Loucy (cell line): Measurements from ENCODE around the gene RHOD.

Source experiments
- H2AFZ ChIP-seq: fragments of 200-600 bp; sonication (generic); 2 replicates; pipeline ENCODE4 v1.6.0; 2016; ENCODE audit warnings: antibody characterized with exemption, mild to moderate bottlenecking, low read length, moderate library complexity
- H3F3A ChIP-seq: fragments of 200-600 bp; 2 replicates; pipeline ENCODE4 v1.6.0; 2016; ENCODE audit warnings: antibody characterized with exemption, low read depth, mild to moderate bottlenecking
- H3K27me3 ChIP-seq: fragments of 200-600 bp; sonication (generic); 2 replicates; pipeline ENCODE4 v1.6.1; 2014; ENCODE audit warnings: low read length, mild to moderate bottlenecking; ENCODE audit not compliant: insufficient read depth, poor library complexity, severe bottlenecking
- H3K36me3 ChIP-seq: fragments of 200-600 bp; sonication (generic); 2 replicates; pipeline ENCODE4 v1.6.1; 2016; ENCODE audit warnings: low read length; ENCODE audit not compliant: insufficient read depth
- H3K4me1 ChIP-seq: fragments of 200-600 bp; sonication (generic); 2 replicates; pipeline ENCODE4 v1.5.1; 2014; ENCODE audit warnings: low read length, mild to moderate bottlenecking; ENCODE audit not compliant: insufficient read depth, poor library complexity, severe bottlenecking
- H3K4me2 ChIP-seq: fragments of 200-600 bp; sonication (generic); 2 replicates; pipeline ENCODE4 v1.6.0; 2014; ENCODE audit warnings: antibody characterized with exemption, low read length, low read depth, mild to moderate bottlenecking; ENCODE audit not compliant: poor library complexity, severe bottlenecking
- H3K4me3 ChIP-seq: fragments of 200-600 bp; sonication (generic); 2 replicates; pipeline ENCODE4 v1.5.1; 2014; ENCODE audit warnings: low read length, mild to moderate bottlenecking, mixed read lengths; ENCODE audit not compliant: poor library complexity, severe bottlenecking
- H3K79me2 ChIP-seq: fragments of 200-600 bp; sonication (generic); 2 replicates; pipeline ENCODE4 v1.6.1; 2014; ENCODE audit warnings: low read length; ENCODE audit not compliant: insufficient read depth
- H3K9ac ChIP-seq: fragments of 200-600 bp; sonication (generic); 2 replicates; pipeline ENCODE4 v1.6.0; 2014; ENCODE audit warnings: mild to moderate bottlenecking, low read depth, low read length, moderate library complexity; ENCODE audit not compliant: poor library complexity, severe bottlenecking
- H3K9me2 ChIP-seq: fragments of 200-600 bp; sonication (generic); replicated peaks from 2 replicates; pipeline ENCODE4 v1.6.1; 2016; ENCODE audit warnings: low read depth, low read length, mixed read lengths
- H3K9me3 ChIP-seq: fragments of 200-600 bp; sonication (generic); 2 replicates; pipeline ENCODE4 v1.6.1; 2014; ENCODE audit warnings: mild to moderate bottlenecking, antibody characterized with exemption, low read length, low read depth; ENCODE audit not compliant: insufficient read depth
- H4K20me1 ChIP-seq: fragments of 200-600 bp; sonication (generic); 2 replicates; pipeline ENCODE4 v1.6.0; 2014; ENCODE audit warnings: antibody characterized with exemption, low read length, mild to moderate bottlenecking; ENCODE audit not compliant: insufficient read depth, poor library complexity, severe bottlenecking
- EZH2phosphoT487 ChIP-seq: fragments of 200-600 bp; IDR thresholded peaks from 2 replicates; pipeline ENCODE4 v1.6.1; 2018; ENCODE audit warnings: antibody characterized with exemption, mild to moderate bottlenecking, moderate library complexity, borderline replicate concordance
- TF ChIP-seq, protein P1 (sequence below): fragments of 200-600 bp; sonication (generic); conservative IDR thresholded peaks from 2 replicates; pipeline ENCODE4 v1.5.1; 2014; ENCODE audit warnings: mild to moderate bottlenecking, antibody characterized with exemption, low read length

Gene RHOD

GRCh38 chr11:67095214-67095507, 38.5 kb downstream of the RHOD start:
- TF ChIP-seq, protein P1, sequence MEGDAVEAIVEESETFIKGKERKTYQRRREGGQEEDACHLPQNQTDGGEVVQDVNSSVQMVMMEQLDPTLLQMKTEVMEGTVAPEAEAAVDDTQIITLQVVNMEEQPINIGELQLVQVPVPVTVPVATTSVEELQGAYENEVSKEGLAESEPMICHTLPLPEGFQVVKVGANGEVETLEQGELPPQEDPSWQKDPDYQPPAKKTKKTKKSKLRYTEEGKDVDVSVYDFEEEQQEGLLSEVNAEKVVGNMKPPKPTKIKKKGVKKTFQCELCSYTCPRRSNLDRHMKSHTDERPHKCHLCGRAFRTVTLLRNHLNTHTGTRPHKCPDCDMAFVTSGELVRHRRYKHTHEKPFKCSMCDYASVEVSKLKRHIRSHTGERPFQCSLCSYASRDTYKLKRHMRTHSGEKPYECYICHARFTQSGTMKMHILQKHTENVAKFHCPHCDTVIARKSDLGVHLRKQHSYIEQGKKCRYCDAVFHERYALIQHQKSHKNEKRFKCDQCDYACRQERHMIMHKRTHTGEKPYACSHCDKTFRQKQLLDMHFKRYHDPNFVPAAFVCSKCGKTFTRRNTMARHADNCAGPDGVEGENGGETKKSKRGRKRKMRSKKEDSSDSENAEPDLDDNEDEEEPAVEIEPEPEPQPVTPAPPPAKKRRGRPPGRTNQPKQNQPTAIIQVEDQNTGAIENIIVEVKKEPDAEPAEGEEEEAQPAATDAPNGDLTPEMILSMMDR: no peak; the same call in 1 of the 2 replicates
- TF ChIP-seq EZH2phosphoT487: no peak
- no peaks in the 10 kb centered on the region for H3K9me3 ChIP-seq
- H3K4me1 ChIP-seq: peaks cover 8% of the 10 kb centered on the region
- H3K9ac ChIP-seq: no peak overlapping the region
- H3K79me2 ChIP-seq: no peaks in the 10 kb centered on the region
- H3K27me3 ChIP-seq: no peaks in the 10 kb centered on the region
- no peaks in the 10 kb centered on the region for H4K20me1 ChIP-seq
- no peaks in the 10 kb centered on the region for H3K36me3 ChIP-seq
- H3K9me2 ChIP-seq: no peaks in the 10 kb centered on the region
- H3K4me2 ChIP-seq: no peak overlapping the region
- no peak overlapping the region for H2AFZ ChIP-seq
- H3K4me3 ChIP-seq: no peak overlapping the region
- no peaks in the 10 kb centered on the region for H3F3A ChIP-seq

DNA sequence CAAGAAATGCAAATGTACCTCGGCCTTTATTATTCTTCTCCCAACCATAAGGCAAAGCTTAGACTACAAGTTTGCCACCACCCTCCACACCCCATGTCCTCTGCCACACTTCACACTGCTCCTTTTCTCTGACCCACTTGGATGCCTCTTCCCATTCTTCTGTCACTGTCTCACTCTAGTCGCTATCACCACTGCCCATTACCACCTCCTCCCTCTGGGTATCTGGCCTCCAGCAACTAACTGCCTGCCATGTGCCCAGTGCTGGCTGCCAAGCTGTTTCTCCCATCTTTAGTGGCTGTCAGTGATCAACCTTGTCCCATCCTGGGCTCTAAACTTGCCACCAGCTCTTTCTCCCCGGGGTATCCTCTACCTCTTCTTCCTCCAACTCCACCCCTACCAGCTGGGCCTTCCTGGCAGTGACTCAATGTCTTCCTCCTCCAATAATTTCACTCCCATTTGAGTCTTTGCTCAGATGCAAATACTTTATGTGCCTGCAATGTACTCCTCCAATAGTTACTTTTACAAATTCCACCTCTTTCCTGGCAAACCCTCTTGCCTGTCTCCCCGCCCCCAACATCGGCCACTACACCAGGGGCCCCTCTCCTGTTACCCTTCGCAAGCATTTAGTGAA, 42.3 kb downstream of the RHOD start:
- no peaks in the 10 kb centered on the region for H3K36me3 ChIP-seq
- H3K4me3 ChIP-seq: no peak overlapping the region
- no peaks in the 10 kb centered on the region for H3K27me3 ChIP-seq
- TF ChIP-seq EZH2phosphoT487: no peak
- TF ChIP-seq, protein P1: no peak
- H3K79me2 ChIP-seq: no peaks in the 10 kb centered on the region
- no peak overlapping the region; the same call in 1 of the 2 replicates for H2AFZ ChIP-seq
- no peak overlapping the region for H3K4me2 ChIP-seq
- no peaks in the 10 kb centered on the region for H3K9me3 ChIP-seq
- H3F3A ChIP-seq: no peaks in the 10 kb centered on the region
- H3K4me1 ChIP-seq: peaks cover 20% of the 10 kb centered on the region
- H3K9me2 ChIP-seq: no peaks in the 10 kb centered on the region
- H4K20me1 ChIP-seq: no peaks in the 10 kb centered on the region
- no peak overlapping the region for H3K9ac ChIP-seq

DNA sequence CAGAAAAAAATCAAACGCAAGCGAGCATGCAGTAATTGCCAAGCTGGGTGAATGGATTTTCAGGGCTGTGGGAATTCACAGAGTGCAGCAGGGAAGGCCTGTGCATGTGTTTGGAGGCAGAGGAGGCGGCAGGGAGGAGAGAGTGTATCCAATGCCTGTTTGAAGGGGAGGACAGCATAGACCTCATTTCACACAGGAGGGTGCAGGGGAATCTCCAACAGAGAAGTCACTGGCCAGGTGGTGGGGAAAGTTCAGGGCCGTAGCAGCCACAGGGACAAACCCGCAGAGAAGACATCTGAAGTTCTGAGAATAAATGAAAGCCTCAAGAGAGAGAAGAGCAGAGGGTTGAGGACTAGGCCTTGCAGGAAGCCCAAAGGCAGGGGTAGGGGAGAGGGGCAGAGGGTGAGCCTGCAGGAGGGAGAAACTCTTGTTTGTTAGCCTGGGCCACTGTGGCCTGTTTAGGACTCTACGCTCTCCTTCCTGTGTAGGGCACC, 43.2 kb downstream of the RHOD start:
- peak overlapping the region; percentile 63; the same call in 1 of the 2 replicates for H2AFZ ChIP-seq
- peak overlapping the region; percentile 33 for H3K9ac ChIP-seq
- no peak overlapping the region for H3K4me2 ChIP-seq

More for the DNA sequence above, 43.2 kb downstream of the RHOD start:
- Histone ChIP-seq H3K79me2 (no peaks in the 10 kb centered on the region), H3K4me1 (peaks cover 25% of the 10 kb centered on the region), H3K9me2 (no peaks in the 10 kb centered on the region), H3K9me3 (no peaks in the 10 kb centered on the region), H3K4me3 (no peak overlapping the region), H3K27me3 (no peaks in the 10 kb centered on the region), H3K36me3 (no peaks in the 10 kb centered on the region), H4K20me1 (no peaks in the 10 kb centered on the region), H3F3A (no peaks in the 10 kb centered on the region)
- TF ChIP-seq, protein P1: no peak
- no peak for TF ChIP-seq EZH2phosphoT487
